H9 (cell line): ENCODE results near the gene WDR83. TPM values are rescaled to one million over a fixed set of nuclear protein-coding genes. Genes with fewer than 3 reads are reported as not detected.

Experiments used
- DNase-seq: peaks from one replicate; pipeline ENCODE4 v3.0.0-alpha.2; 2017
- H2AFZ ChIP-seq: one replicate; pipeline ENCODE4 v1.6.1; 2013; ENCODE audit warnings: mild to moderate bottlenecking, low read length, control low read depth, moderate library complexity
- H2AK5ac ChIP-seq: 2 replicates; pipeline ENCODE4 v1.6.1; 2013; ENCODE audit warnings: low read length, control low read depth, mixed read lengths; ENCODE audit not compliant: insufficient read length
- H2BK120ac ChIP-seq: one replicate; pipeline ENCODE4 v1.6.1; 2013; ENCODE audit warnings: low read depth, mild to moderate bottlenecking, low read length, control low read depth, inconsistent platforms; ENCODE audit not compliant: poor library complexity, severe bottlenecking
- H2BK12ac ChIP-seq: 2 replicates; pipeline ENCODE4 v1.6.1; 2013; ENCODE audit warnings: low read length, control low read depth, mixed read lengths, low read depth; ENCODE audit not compliant: insufficient read length
- H2BK15ac ChIP-seq: 2 replicates; pipeline ENCODE4 v1.6.1; 2013; ENCODE audit warnings: low read depth, low read length, control low read depth
- H2BK20ac ChIP-seq: one replicate; pipeline ENCODE4 v1.6.1; 2013; ENCODE audit warnings: low read depth, mild to moderate bottlenecking, low read length, control low read depth, inconsistent platforms; ENCODE audit not compliant: poor library complexity, severe bottlenecking
- H2BK5ac ChIP-seq: 2 replicates; pipeline ENCODE4 v1.6.1; 2013; ENCODE audit warnings: low read length, control low read depth, mixed read lengths; ENCODE audit not compliant: insufficient read length
- H3K14ac ChIP-seq: 2 replicates; pipeline ENCODE4 v1.6.1; 2013; ENCODE audit warnings: low read length, control low read depth; ENCODE audit not compliant: insufficient read depth
- H3K18ac ChIP-seq: 2 replicates; pipeline ENCODE4 v1.6.1; 2013; ENCODE audit warnings: low read depth, mild to moderate bottlenecking, mixed read lengths, low read length, control low read depth; ENCODE audit not compliant: insufficient read length
- H3K23ac ChIP-seq: 2 replicates; pipeline ENCODE4 v1.6.1; 2013; ENCODE audit warnings: low read length, control low read depth, mixed read lengths, low read depth; ENCODE audit not compliant: insufficient read length
- H3K23me2 ChIP-seq: 2 replicates; pipeline ENCODE4 v1.6.1; 2013; ENCODE audit warnings: low read depth, mild to moderate bottlenecking, mixed read lengths, low read length, control low read depth; ENCODE audit not compliant: insufficient read length, poor library complexity, severe bottlenecking
- H3K27ac ChIP-seq: 2 replicates; pipeline ENCODE4 v1.5.1; 2013; ENCODE audit warnings: low read length, control low read depth, mixed read lengths, low read depth; ENCODE audit not compliant: insufficient read length
- H3K27me3 ChIP-seq: 2 replicates; pipeline ENCODE4 v1.6.1; 2013; ENCODE audit warnings: low read length, control low read depth, inconsistent platforms; ENCODE audit not compliant: insufficient read depth
- H3K4ac ChIP-seq: 2 replicates; pipeline ENCODE4 v1.6.1; 2013; ENCODE audit warnings: low read depth, mild to moderate bottlenecking, control low read depth, inconsistent platforms, low read length, moderate library complexity
- H3K4me1 ChIP-seq: 2 replicates; pipeline ENCODE4 v1.6.1; 2013; ENCODE audit warnings: low read length, control low read depth, inconsistent platforms; ENCODE audit not compliant: insufficient read depth
- H3K4me2 ChIP-seq: 2 replicates; pipeline ENCODE4 v1.6.1; 2013; ENCODE audit warnings: low read length, control low read depth, mixed read lengths; ENCODE audit not compliant: insufficient read length, insufficient read depth
- H3K56ac ChIP-seq: 2 replicates; pipeline ENCODE4 v1.6.1; 2013; ENCODE audit warnings: low read depth, mild to moderate bottlenecking, mixed read lengths, low read length, control low read depth; ENCODE audit not compliant: insufficient read length
- H3K79me1 ChIP-seq: 2 replicates; pipeline ENCODE4 v1.6.1; 2013; ENCODE audit warnings: low read depth, mild to moderate bottlenecking, moderate library complexity, low read length, control low read depth, inconsistent platforms; ENCODE audit not compliant: insufficient read depth, poor library complexity, severe bottlenecking
- H3K79me2 ChIP-seq: 2 replicates; pipeline ENCODE4 v1.6.1; 2013; ENCODE audit warnings: low read length, control low read depth, inconsistent platforms; ENCODE audit not compliant: insufficient read depth
- H3K9ac ChIP-seq: 2 replicates; pipeline ENCODE4 v1.6.1; 2013; ENCODE audit warnings: low read length, control low read depth, mixed read lengths; ENCODE audit not compliant: insufficient read length; ENCODE audit errors: extremely low read depth
- H3K9me3 ChIP-seq: one replicate; pipeline ENCODE4 v1.6.1; 2013; ENCODE audit warnings: low read depth, low read length, inconsistent platforms; ENCODE audit not compliant: control insufficient read depth
- H3T11ph ChIP-seq: one replicate; pipeline ENCODE4 v1.6.1; 2013; ENCODE audit warnings: mild to moderate bottlenecking, low read length, control low read depth, inconsistent platforms
- H4K20me1 ChIP-seq: one replicate; pipeline ENCODE4 v1.6.1; 2013; ENCODE audit not compliant: control insufficient read depth, insufficient read length, insufficient read depth
- H4K5ac ChIP-seq: 2 replicates; pipeline ENCODE4 v1.6.1; 2013; ENCODE audit warnings: low read depth, mild to moderate bottlenecking, mixed read lengths, low read length, control low read depth; ENCODE audit not compliant: insufficient read length
- H4K8ac ChIP-seq: replicated peaks from 2 replicates; pipeline ENCODE4 v1.6.1; 2013; ENCODE audit warnings: low read length, control low read depth, mixed read lengths, low read depth; ENCODE audit not compliant: insufficient read length
- H4K91ac ChIP-seq: 2 replicates; pipeline ENCODE4 v1.6.1; 2013; ENCODE audit warnings: low read depth, mild to moderate bottlenecking, moderate library complexity, mixed read lengths, low read length, control low read depth; ENCODE audit not compliant: insufficient read length
- H3K27ac Mint-ChIP-seq, 3 experiments: 2 replicates in 2 of 3; 3 replicates in 1 of 3; pipeline ENCODE4 v1.8.0; 2020 to 2021; ENCODE audit warnings: mixed read lengths in 3 of 3, mild to moderate bottlenecking in 1 of 3, moderate library complexity in 1 of 3
- H3K27me3 Mint-ChIP-seq: 2 replicates; pipeline ENCODE4 v1.8.0; 2021; ENCODE audit warnings: low read depth, mild to moderate bottlenecking, moderate library complexity, mixed read lengths
- H3K36me3 Mint-ChIP-seq, 3 experiments: 2 replicates in 2 of 3; 3 replicates in 1 of 3; pipeline ENCODE4 v1.8.0; 2020 to 2021; ENCODE audit warnings: low read depth in 3 of 3, mixed read lengths in 3 of 3; ENCODE audit not compliant: insufficient read depth in 1 of 3
- H3K4me1 Mint-ChIP-seq, 2 experiments: 2 replicates each; pipeline ENCODE4 v1.8.0; 2020; ENCODE audit warnings: mixed read lengths in 2 of 2
- H3K4me3 Mint-ChIP-seq, 2 experiments: 2 replicates in 1 of 2; 3 replicates in 1 of 2; pipeline ENCODE4 v1.8.0; 2020 to 2021; ENCODE audit warnings: mild to moderate bottlenecking in 2 of 2, mixed read lengths in 2 of 2, moderate library complexity in 1 of 2
- H3K9me3 Mint-ChIP-seq, 2 experiments: 2 replicates in 1 of 2; 3 replicates in 1 of 2; pipeline ENCODE4 v1.8.0; 2020; ENCODE audit warnings: mild to moderate bottlenecking in 2 of 2, mixed read lengths in 2 of 2, moderate library complexity in 1 of 2
- CTCF ChIP-seq: fragments of 200-600 bp; sonication (generic); conservative IDR thresholded peaks from 3 replicates; pipeline ENCODE4 v1.8.0; 2021; ENCODE audit warnings: antibody characterized with exemption, mild to moderate bottlenecking
- WGBS: extraction: QIAGEN DNeasy Blood & Tissue Kit; methylation state at CpG from one replicate; pipeline ENCODE4 v1.1.7; 2013; ENCODE audit warnings: missing lambda C conversion rate, low lambda C conversion rate, mixed read lengths; ENCODE audit not compliant: insufficient read length; ENCODE audit errors: extremely low coverage; 5-methylcytosine and 5-hydroxymethylcytosine counted together
- total RNA-seq: library from RNA; stranded (reverse); gene quantifications from 2 replicates; pipeline ENCODE4 v1.2.1, GENCODE V29; 2021

WDR83 gene
- total RNA-seq, 1 experiment from 2014 or later, result 21.0 TPM

- Histone ChIP-seq H3K79me2 (no peaks in the 10 kb centered on the region), H2BK120ac (no peak overlapping the region), H3K18ac (no peak overlapping the region), H4K5ac (no peak overlapping the region), H3K23ac (no peak overlapping the region), H3K9ac (no peak overlapping the region), H3K79me1 (no peaks in the 10 kb centered on the region), H2AK5ac (no peak overlapping the region), H2AFZ (no peak overlapping the region), H3T11ph (no peak overlapping the region), H3K23me2 (peaks cover 4% of the 10 kb centered on the region), H2BK12ac (no peak overlapping the region), H3K4me1 (0 out of 2 replicates have a peak, but pooled peaks cover 2% of the 10 kb centered on the region), H3K9me3 (no peaks in the 10 kb centered on the region), H3K4me2 (no peak overlapping the region), H3K14ac (no peak overlapping the region), H4K20me1 (peaks cover 3% of the 10 kb centered on the region), H3K27me3 (no peaks in the 10 kb centered on the region), H2BK5ac (no peak overlapping the region), H3K56ac (no peak overlapping the region), H2BK20ac (no peak overlapping the region), H3K27ac (no peak overlapping the region), H3K4ac (no peak overlapping the region), H4K91ac (no peak overlapping the region), H4K8ac (no peak overlapping the region), H2BK15ac (no peak overlapping the region)
- H3K27me3 Mint-ChIP-seq, result no peaks in the 10 kb centered on the region; the same call in 1 of the 2 replicates
- TF ChIP-seq CTCF, result no peak
- H3K4me1 Mint-ChIP-seq, result 0 out of 4 replicates have a peak, but pooled peaks cover 0 to 2% of the 10 kb centered on the region in 2 experiments
- no peaks in the 10 kb centered on the region for H3K9me3 Mint-ChIP-seq
- DNase-seq, result no peak
- WGBS, result no CpG with 5 or more reads among the region's 2 CpGs
- H3K27ac Mint-ChIP-seq, result no peak overlapping the region
- H3K36me3 Mint-ChIP-seq, result peaks cover 2 to 20% (median 11%) of the 10 kb centered on the region in 3 experiments; a peak in 6 of 7 replicates
- H3K4me3 Mint-ChIP-seq, result peak overlapping the region; percentile 82 to 89; a peak in 1 of 5 replicates
Measured at GRCh38 chr19:12695096-12695495, 28.5 kb downstream of the WDR83 start.
